ENCODE results near the gene PLAAT5. TPM values are rescaled to one million over a fixed set of nuclear protein-coding genes. Genes with fewer than 3 reads are reported as not detected.

The PLAAT5 gene
- total and polyA plus RNA-seq, 2 donors (not counting 3 experiments of a cell fraction or from before 2014, with no cell fraction given), result not detected

DNA sequence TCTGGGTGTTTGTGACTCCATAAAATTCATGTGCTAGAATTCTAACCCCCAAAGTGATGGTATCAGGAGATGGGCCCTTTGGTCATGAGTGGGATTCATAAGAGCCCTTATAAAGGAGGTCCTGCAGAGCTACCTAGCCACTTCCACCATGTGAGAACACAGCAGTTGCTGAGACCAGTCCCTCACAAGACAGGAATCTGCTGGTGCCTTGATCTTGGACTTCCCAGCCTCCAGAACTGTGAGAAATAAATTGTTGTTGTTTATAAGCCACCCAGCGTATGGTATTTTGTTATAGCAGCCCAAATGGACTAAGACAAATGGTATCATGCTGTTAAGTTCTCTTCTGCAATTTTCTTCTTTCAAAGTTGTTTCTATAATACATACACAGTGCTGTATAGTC is 1.5 kb upstream of the PLAAT5 start:
- H3K9ac ChIP-seq (replicated peaks; ENCODE audit: extremely low read depth, insufficient read depth, low read length), result no peak overlapping the region
- H4K20me1 ChIP-seq (replicated peaks; ENCODE audit: control insufficient read depth, extremely low read depth, insufficient read depth, low read length), result no peaks in the 10 kb centered on the region
- H3K36me3 ChIP-seq (ENCODE audit: control insufficient read depth in 2 of 2, extremely low read depth in 1 of 2, insufficient read depth in 2 of 2, low read length in 2 of 2), result no peaks in the 10 kb centered on the region
- H3K4me3 ChIP-seq (replicated peaks in 1 of 3; ENCODE audit: insufficient read depth in 1 of 3, low read depth in 1 of 3, low read length in 3 of 3), result no peak overlapping the region
- POLR2A ChIA-PET, result no interaction called here
- peaks cover 40 to 55% of the 10 kb centered on the region in 2 experiments for H3K27me3 ChIP-seq (ENCODE audit: control insufficient read depth in 2 of 2, insufficient read depth in 2 of 2, low read length in 2 of 2)
- no peaks in the 10 kb centered on the region for H3K9me3 ChIP-seq (replicated peaks; ENCODE audit: control insufficient read depth, insufficient read depth, low read length)
- no peak overlapping the region for H2AFZ ChIP-seq (ENCODE audit: low read depth, low read length)
- H3K27ac ChIP-seq (ENCODE audit: insufficient read depth, low read depth, low read length), result no peak overlapping the region
- CTCF ChIA-PET, result no interaction called here
- H3K4me2 ChIP-seq (ENCODE audit: insufficient read depth, low read length), result no peak overlapping the region
- FAIRE-seq, result no peak
- intact Hi-C loops (cut with micrococcal nuclease), result no loop called here
- BruUV-seq (replicated peaks), result no TSS peak
- H3K79me2 ChIP-seq (ENCODE audit: control insufficient read depth, insufficient read depth, low read length), result no peaks in the 10 kb centered on the region
- no peaks in the 10 kb centered on the region for H3K9me1 ChIP-seq (replicated peaks; ENCODE audit: control insufficient read depth, extremely low read depth, insufficient read depth, low read length)
- TF ChIP-seq POLR2AphosphoS5 (IDR thresholded peaks at IDR 0.05; ENCODE audit: insufficient read depth, low read depth, low read length) (no peak), JUN (IDR thresholded peaks at IDR 0.05; ENCODE audit: borderline replicate concordance, insufficient read depth, insufficient read length, low read depth) (no peak), MYC (IDR thresholded peaks at IDR 0.05; ENCODE audit: low read depth, low read length) (no peak), EZH2 (IDR thresholded peaks at IDR 0.05; ENCODE audit: borderline replicate concordance, low read depth, low read length, severe bottlenecking) (no peak), GATA2 (IDR thresholded peaks at IDR 0.05; ENCODE audit: insufficient read depth, insufficient read length, low read depth, low read length) (no peak), POLR2A (IDR thresholded peaks at IDR 0.05; ENCODE audit: low read depth, low read length) (no peak), FOS (IDR thresholded peaks at IDR 0.05; ENCODE audit: borderline replicate concordance, insufficient read depth, low read length) (no peak)
- TF ChIP-seq, protein P1, sequence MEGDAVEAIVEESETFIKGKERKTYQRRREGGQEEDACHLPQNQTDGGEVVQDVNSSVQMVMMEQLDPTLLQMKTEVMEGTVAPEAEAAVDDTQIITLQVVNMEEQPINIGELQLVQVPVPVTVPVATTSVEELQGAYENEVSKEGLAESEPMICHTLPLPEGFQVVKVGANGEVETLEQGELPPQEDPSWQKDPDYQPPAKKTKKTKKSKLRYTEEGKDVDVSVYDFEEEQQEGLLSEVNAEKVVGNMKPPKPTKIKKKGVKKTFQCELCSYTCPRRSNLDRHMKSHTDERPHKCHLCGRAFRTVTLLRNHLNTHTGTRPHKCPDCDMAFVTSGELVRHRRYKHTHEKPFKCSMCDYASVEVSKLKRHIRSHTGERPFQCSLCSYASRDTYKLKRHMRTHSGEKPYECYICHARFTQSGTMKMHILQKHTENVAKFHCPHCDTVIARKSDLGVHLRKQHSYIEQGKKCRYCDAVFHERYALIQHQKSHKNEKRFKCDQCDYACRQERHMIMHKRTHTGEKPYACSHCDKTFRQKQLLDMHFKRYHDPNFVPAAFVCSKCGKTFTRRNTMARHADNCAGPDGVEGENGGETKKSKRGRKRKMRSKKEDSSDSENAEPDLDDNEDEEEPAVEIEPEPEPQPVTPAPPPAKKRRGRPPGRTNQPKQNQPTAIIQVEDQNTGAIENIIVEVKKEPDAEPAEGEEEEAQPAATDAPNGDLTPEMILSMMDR (IDR thresholded peaks at IDR 0.05; ENCODE audit: extremely low read depth in 1 of 2, insufficient read depth in 1 of 2, low read depth in 1 of 2, low read length in 2 of 2), result no peak
- TF ChIP-seq, protein P2, sequence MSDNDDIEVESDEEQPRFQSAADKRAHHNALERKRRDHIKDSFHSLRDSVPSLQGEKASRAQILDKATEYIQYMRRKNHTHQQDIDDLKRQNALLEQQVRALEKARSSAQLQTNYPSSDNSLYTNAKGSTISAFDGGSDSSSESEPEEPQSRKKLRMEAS (IDR thresholded peaks at IDR 0.05; ENCODE audit: insufficient read depth, insufficient read length), result no peak
- no peak for DNase-seq (ENCODE audit: low read depth, low spot score)
- peaks cover 3% of the 10 kb centered on the region for H3K4me1 ChIP-seq (ENCODE audit: control insufficient read depth, extremely low read depth, insufficient read depth, low read length)
- dilution Hi-C loops (cut with MboI; ENCODE audit: extremely low pct_ligation_motif_present, low sequenced_read_pairs), result no loop called here
